ENCODE data around the gene FLT3. TPM values are rescaled to one million over a fixed set of nuclear protein-coding genes. Genes with fewer than 3 reads are reported as not detected.

FLT3 gene
- total and polyA plus RNA-seq, 4 donors, result 0.14 to 0.84 (median 0.42) TPM

DNA sequence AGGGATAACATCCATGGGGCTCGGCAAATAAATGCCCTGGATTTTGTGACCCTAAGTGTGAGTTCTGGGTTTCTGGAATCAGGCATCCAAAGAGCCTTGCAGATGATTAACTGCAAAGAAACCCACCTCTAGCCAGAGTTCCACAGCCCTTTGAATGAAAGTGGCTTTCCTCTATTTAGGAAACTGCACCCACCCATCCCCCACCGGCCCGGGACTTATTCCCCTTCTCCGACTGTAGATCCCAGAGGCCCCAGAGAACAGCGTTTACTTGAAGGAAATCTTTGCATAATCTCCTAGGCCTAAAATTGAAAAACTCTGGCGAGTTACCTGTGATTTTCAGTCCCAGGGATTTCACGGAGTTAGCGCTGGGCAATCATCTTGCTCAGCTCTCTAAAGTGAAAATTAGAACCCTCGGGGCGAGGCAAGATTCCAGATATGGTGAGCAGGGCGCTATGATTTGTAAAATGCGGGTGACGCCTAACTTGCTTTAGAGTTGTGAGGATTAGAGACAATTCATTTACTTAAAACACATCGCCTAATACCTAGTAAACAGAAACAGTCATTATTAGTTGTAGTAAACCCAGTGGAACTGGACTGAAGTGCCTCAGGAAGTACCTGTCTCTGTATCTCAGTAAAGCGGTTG lies 121.3 kb downstream of the FLT3 start:
- peaks cover 16 to 43% (median 28%) of the 10 kb centered on the region in 4 donors for H3K27me3 ChIP-seq (ENCODE audit: control insufficient read depth in 4 of 4, insufficient read depth in 4 of 4, low read length in 3 of 4)
- H3K27ac ChIP-seq (ENCODE audit: low read depth in 1 of 2, low read length in 2 of 2), result no peak overlapping the region
- no peak overlapping the region for H3K4me3 ChIP-seq (ENCODE audit: low read depth in 1 of 3, low read length in 3 of 3)
- no peak for DNase-seq (ENCODE audit: low spot score)
- H3K9me3 ChIP-seq (ENCODE audit: control insufficient read depth in 4 of 4, low read length in 3 of 4), result no peaks in the 10 kb centered on the region
- H3K36me3 ChIP-seq (ENCODE audit: control insufficient read depth in 4 of 4, insufficient read depth in 3 of 4, low read depth in 1 of 4, low read length in 3 of 4), result no peaks in the 10 kb centered on the region
- TF ChIP-seq RXRA (IDR thresholded peaks at IDR 0.05), result no peak
- no peak for TF ChIP-seq GABPA (IDR thresholded peaks at IDR 0.05 in 1 of 2, conservative IDR thresholded peaks at IDR 0.05 in 1 of 2)
- TF ChIP-seq, protein P1, sequence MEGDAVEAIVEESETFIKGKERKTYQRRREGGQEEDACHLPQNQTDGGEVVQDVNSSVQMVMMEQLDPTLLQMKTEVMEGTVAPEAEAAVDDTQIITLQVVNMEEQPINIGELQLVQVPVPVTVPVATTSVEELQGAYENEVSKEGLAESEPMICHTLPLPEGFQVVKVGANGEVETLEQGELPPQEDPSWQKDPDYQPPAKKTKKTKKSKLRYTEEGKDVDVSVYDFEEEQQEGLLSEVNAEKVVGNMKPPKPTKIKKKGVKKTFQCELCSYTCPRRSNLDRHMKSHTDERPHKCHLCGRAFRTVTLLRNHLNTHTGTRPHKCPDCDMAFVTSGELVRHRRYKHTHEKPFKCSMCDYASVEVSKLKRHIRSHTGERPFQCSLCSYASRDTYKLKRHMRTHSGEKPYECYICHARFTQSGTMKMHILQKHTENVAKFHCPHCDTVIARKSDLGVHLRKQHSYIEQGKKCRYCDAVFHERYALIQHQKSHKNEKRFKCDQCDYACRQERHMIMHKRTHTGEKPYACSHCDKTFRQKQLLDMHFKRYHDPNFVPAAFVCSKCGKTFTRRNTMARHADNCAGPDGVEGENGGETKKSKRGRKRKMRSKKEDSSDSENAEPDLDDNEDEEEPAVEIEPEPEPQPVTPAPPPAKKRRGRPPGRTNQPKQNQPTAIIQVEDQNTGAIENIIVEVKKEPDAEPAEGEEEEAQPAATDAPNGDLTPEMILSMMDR (IDR thresholded peaks at IDR 0.05; ENCODE audit: low read depth, low read length, missing input control), result no peak
- TF ChIP-seq, protein P2, sequence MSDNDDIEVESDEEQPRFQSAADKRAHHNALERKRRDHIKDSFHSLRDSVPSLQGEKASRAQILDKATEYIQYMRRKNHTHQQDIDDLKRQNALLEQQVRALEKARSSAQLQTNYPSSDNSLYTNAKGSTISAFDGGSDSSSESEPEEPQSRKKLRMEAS (IDR thresholded peaks at IDR 0.05), result no peak
- TF ChIP-seq NR2F2 (IDR thresholded peaks at IDR 0.05), result no peak
- TF ChIP-seq, protein P3, sequence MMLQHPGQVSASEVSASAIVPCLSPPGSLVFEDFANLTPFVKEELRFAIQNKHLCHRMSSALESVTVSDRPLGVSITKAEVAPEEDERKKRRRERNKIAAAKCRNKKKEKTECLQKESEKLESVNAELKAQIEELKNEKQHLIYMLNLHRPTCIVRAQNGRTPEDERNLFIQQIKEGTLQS (IDR thresholded peaks at IDR 0.05), result no peak
- no peak for TF ChIP-seq HNF4G (IDR thresholded peaks at IDR 0.05)
- TF ChIP-seq FOXA2 (IDR thresholded peaks at IDR 0.05), result no peak
- TF ChIP-seq SP1 (IDR thresholded peaks at IDR 0.05), result no peak
- TF ChIP-seq HNF4A (conservative IDR thresholded peaks at IDR 0.05), result no peak
- no peak for TF ChIP-seq YY1 (IDR thresholded peaks at IDR 0.05)
- no peak for TF ChIP-seq TAF1 (conservative IDR thresholded peaks at IDR 0.05)
- no peak for TF ChIP-seq RAD21 (IDR thresholded peaks at IDR 0.05)
- no peak for TF ChIP-seq FOXA1 (IDR thresholded peaks at IDR 0.05)
- no peak for TF ChIP-seq JUND (IDR thresholded peaks at IDR 0.05)
- TF ChIP-seq, protein P4, sequence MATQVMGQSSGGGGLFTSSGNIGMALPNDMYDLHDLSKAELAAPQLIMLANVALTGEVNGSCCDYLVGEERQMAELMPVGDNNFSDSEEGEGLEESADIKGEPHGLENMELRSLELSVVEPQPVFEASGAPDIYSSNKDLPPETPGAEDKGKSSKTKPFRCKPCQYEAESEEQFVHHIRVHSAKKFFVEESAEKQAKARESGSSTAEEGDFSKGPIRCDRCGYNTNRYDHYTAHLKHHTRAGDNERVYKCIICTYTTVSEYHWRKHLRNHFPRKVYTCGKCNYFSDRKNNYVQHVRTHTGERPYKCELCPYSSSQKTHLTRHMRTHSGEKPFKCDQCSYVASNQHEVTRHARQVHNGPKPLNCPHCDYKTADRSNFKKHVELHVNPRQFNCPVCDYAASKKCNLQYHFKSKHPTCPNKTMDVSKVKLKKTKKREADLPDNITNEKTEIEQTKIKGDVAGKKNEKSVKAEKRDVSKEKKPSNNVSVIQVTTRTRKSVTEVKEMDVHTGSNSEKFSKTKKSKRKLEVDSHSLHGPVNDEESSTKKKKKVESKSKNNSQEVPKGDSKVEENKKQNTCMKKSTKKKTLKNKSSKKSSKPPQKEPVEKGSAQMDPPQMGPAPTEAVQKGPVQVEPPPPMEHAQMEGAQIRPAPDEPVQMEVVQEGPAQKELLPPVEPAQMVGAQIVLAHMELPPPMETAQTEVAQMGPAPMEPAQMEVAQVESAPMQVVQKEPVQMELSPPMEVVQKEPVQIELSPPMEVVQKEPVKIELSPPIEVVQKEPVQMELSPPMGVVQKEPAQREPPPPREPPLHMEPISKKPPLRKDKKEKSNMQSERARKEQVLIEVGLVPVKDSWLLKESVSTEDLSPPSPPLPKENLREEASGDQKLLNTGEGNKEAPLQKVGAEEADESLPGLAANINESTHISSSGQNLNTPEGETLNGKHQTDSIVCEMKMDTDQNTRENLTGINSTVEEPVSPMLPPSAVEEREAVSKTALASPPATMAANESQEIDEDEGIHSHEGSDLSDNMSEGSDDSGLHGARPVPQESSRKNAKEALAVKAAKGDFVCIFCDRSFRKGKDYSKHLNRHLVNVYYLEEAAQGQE (IDR thresholded peaks at IDR 0.05), result no peak
- no peak for TF ChIP-seq EGR1 (IDR thresholded peaks at IDR 0.05; ENCODE audit: low read depth in 2 of 2)
- TF ChIP-seq, protein P5, sequence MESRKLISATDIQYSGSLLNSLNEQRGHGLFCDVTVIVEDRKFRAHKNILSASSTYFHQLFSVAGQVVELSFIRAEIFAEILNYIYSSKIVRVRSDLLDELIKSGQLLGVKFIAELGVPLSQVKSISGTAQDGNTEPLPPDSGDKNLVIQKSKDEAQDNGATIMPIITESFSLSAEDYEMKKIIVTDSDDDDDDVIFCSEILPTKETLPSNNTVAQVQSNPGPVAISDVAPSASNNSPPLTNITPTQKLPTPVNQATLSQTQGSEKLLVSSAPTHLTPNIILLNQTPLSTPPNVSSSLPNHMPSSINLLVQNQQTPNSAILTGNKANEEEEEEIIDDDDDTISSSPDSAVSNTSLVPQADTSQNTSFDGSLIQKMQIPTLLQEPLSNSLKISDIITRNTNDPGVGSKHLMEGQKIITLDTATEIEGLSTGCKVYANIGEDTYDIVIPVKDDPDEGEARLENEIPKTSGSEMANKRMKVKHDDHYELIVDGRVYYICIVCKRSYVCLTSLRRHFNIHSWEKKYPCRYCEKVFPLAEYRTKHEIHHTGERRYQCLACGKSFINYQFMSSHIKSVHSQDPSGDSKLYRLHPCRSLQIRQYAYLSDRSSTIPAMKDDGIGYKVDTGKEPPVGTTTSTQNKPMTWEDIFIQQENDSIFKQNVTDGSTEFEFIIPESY (IDR thresholded peaks at IDR 0.05), result no peak
- peaks cover 6 to 41% (median 32%) of the 10 kb centered on the region in 4 donors for H3K4me1 ChIP-seq (ENCODE audit: control insufficient read depth in 4 of 4, insufficient read depth in 4 of 4, low read length in 3 of 4)
- no peak overlapping the region for H3K9ac ChIP-seq (ENCODE audit: low read depth in 1 of 2, low read length in 2 of 2)
- 12% methylated on average over 15 of the region's 15 CpGs for WGBS

Measured in liver (tissue), 9 donors.